ENCODE data around the gene C1orf198. TPM values are rescaled to one million over a fixed set of nuclear protein-coding genes. Genes with fewer than 3 reads are reported as not detected.

Gene C1orf198
- total RNA-seq, 1 donor from 2014 or later, result 17.1 TPM

Other genes starting within 250 kb of the C1orf198 start
- gene COG2, start 226.0 kb downstream of the C1orf198 start, total RNA-seq, result 12.2 and 12.8 TPM in 2 replicates
- gene AGT, start 154.4 kb downstream of the C1orf198 start, total RNA-seq, result not detected in 2 replicates
- gene CAPN9, start 121.1 kb downstream of the C1orf198 start, total RNA-seq, result under 0.01 TPM in 1 of 2 replicates, not detected in the other
- 7.6 and 8.6 TPM in 2 replicates for gene TTC13, start 110.3 kb upstream of the C1orf198 start, total RNA-seq
- gene ARV1, start 110.6 kb upstream of the C1orf198 start, total RNA-seq, result 9.6 and 11.0 TPM in 2 replicates
- gene FAM89A, start 171.7 kb upstream of the C1orf198 start, total RNA-seq, result 20.0 and 30.5 TPM in 2 replicates

Measured in dermis microvascular lymphatic vessel endothelial cell (primary cell).